Karpas-422 (cell line): Measurements from ENCODE around the gene STK11. TPM values are rescaled to one million over a fixed set of nuclear protein-coding genes. Genes with fewer than 3 reads are reported as not detected.
A peak's percentile ranks its signal among the peaks of the same experiment; 100 is the strongest.

Experiments
- DNase-seq: peaks from one replicate; pipeline ENCODE4 v3.0.0-alpha.2; 2015
- H2AFZ ChIP-seq: fragments of 200-600 bp; sonication (generic); 2 replicates; pipeline ENCODE4 v1.6.1; 2014; ENCODE audit warnings: antibody characterized with exemption, low read length, mixed read lengths
- H3K27ac ChIP-seq: fragments of 200-600 bp; sonication (generic); 2 replicates; pipeline ENCODE4 v1.5.1; 2014; ENCODE audit warnings: mild to moderate bottlenecking, low read length, moderate library complexity
- H3K27me3 ChIP-seq: fragments of 200-600 bp; sonication (generic); 2 replicates; pipeline ENCODE4 v1.6.1; 2014; ENCODE audit warnings: low read length, mixed read lengths
- H3K36me3 ChIP-seq: fragments of 200-600 bp; sonication (generic); 2 replicates; pipeline ENCODE4 v1.6.1; 2014; ENCODE audit warnings: low read length, mixed read lengths; ENCODE audit not compliant: insufficient read depth
- H3K4me1 ChIP-seq: fragments of 200-600 bp; sonication (generic); 2 replicates; pipeline ENCODE4 v1.6.1; 2014; ENCODE audit warnings: mild to moderate bottlenecking, low read length, mixed read lengths
- H3K4me2 ChIP-seq: fragments of 200-600 bp; sonication (generic); 2 replicates; pipeline ENCODE4 v1.6.1; 2014; ENCODE audit warnings: low read length, low read depth, mild to moderate bottlenecking; ENCODE audit not compliant: poor library complexity, severe bottlenecking
- H3K4me3 ChIP-seq: fragments of 200-600 bp; sonication (generic); 2 replicates; pipeline ENCODE4 v1.5.1; 2014; ENCODE audit warnings: mild to moderate bottlenecking, antibody characterized with exemption, low read length, mixed read lengths
- H3K79me2 ChIP-seq: fragments of 200-600 bp; sonication (generic); 2 replicates; pipeline ENCODE4 v1.6.1; 2014; ENCODE audit warnings: mild to moderate bottlenecking, low read length, mixed read lengths
- H3K9ac ChIP-seq: fragments of 200-600 bp; sonication (generic); 2 replicates; pipeline ENCODE4 v1.6.0; 2014; ENCODE audit warnings: low read length
- H3K9me2 ChIP-seq: fragments of 200-600 bp; sonication (generic), shearing (Covaris generic); replicated peaks from 2 replicates; pipeline ENCODE4 v1.6.0; 2014; ENCODE audit warnings: mild to moderate bottlenecking, low read length, moderate library complexity; ENCODE audit not compliant: insufficient read depth
- H3K9me3 ChIP-seq: fragments of 300-700, 200-600 bp; sonication (generic); 2 replicates; pipeline ENCODE4 v1.6.1; 2014; ENCODE audit warnings: low read length, mixed read lengths
- H4K20me1 ChIP-seq: fragments of 200-600 bp; sonication (generic); 2 replicates; pipeline ENCODE4 v1.6.1; 2014; ENCODE audit warnings: mild to moderate bottlenecking, antibody characterized with exemption, low read length, low read depth; ENCODE audit not compliant: insufficient read depth
- total RNA-seq: library from RNA; depleted of rRNA; stranded (reverse); fragments of >200 nt; shearing (Covaris generic); gene quantifications from 2 replicates; pipeline ENCODE4 v1.2.3, GENCODE V29; 2014; ENCODE audit warnings: low replicate concordance

The STK11 gene
- total RNA-seq, 1 experiment from 2014 or later = 40.3 TPM

GRCh38 chr19:1219786-1220476 lies 14.4 kb downstream of the STK11 start:
- DNase-seq = no peak
- Histone ChIP-seq H3K9ac (peak overlapping the region; percentile 11; the same call in 1 of the 2 replicates), H3K27ac (no peak overlapping the region), H3K27me3 (no peaks in the 10 kb centered on the region), H3K36me3 (no peaks in the 10 kb centered on the region), H3K4me1 (peaks cover 15% of the 10 kb centered on the region), H3K9me3 (no peaks in the 10 kb centered on the region), H3K79me2 (peaks cover 29% of the 10 kb centered on the region), H2AFZ (no peak overlapping the region), H3K4me3 (no peak overlapping the region), H4K20me1 (peaks cover 11% of the 10 kb centered on the region), H3K4me2 (no peak overlapping the region), H3K9me2 (no peaks in the 10 kb centered on the region)

- Histone ChIP-seq H3K9me2 (no peaks in the 10 kb centered on the region), H3K4me2 (no peak overlapping the region), H3K79me2 (peaks cover 25% of the 10 kb centered on the region), H3K27ac (no peak overlapping the region), H3K4me3 (no peak overlapping the region), H3K36me3 (no peaks in the 10 kb centered on the region), H2AFZ (no peak overlapping the region), H4K20me1 (peaks cover 9% of the 10 kb centered on the region), H3K4me1 (peaks cover 15% of the 10 kb centered on the region), H3K27me3 (no peaks in the 10 kb centered on the region), H3K9me3 (no peaks in the 10 kb centered on the region), H3K9ac (no peak overlapping the region)
- DNase-seq = peak; percentile 89
These were observed 14.9 kb downstream of the STK11 start for GRCh38 chr19:1220477-1220930.

GRCh38 chr19:1220976-1221903 lies 15.7 kb downstream of the STK11 start:
- no peak overlapping the region for H3K4me2 ChIP-seq
- no peak overlapping the region for H3K4me3 ChIP-seq
- DNase-seq = no peak
- H3K9me2 ChIP-seq = no peaks in the 10 kb centered on the region
- H3K27me3 ChIP-seq = no peaks in the 10 kb centered on the region
- no peak overlapping the region for H3K9ac ChIP-seq
- peaks cover 9% of the 10 kb centered on the region; the same call in 1 of the 2 replicates for H4K20me1 ChIP-seq
- no peaks in the 10 kb centered on the region for H3K9me3 ChIP-seq
- H3K4me1 ChIP-seq = peaks cover 15% of the 10 kb centered on the region
- no peaks in the 10 kb centered on the region for H3K36me3 ChIP-seq
- H3K27ac ChIP-seq = no peak overlapping the region
- no peak overlapping the region for H2AFZ ChIP-seq
- peaks cover 21% of the 10 kb centered on the region for H3K79me2 ChIP-seq

- Histone ChIP-seq H3K4me2 (no peak overlapping the region), H2AFZ (no peak overlapping the region), H3K9me3 (no peaks in the 10 kb centered on the region), H4K20me1 (peaks cover 9% of the 10 kb centered on the region; the same call in 1 of the 2 replicates), H3K9me2 (no peaks in the 10 kb centered on the region), H3K36me3 (no peaks in the 10 kb centered on the region), H3K79me2 (peaks cover 16% of the 10 kb centered on the region), H3K27ac (no peak overlapping the region), H3K27me3 (no peaks in the 10 kb centered on the region), H3K4me3 (no peak overlapping the region), H3K4me1 (peaks cover 15% of the 10 kb centered on the region), H3K9ac (no peak overlapping the region)
- no peak for DNase-seq
These were observed 16.3 kb downstream of the STK11 start for GRCh38 chr19:1221904-1222255.

- peak; percentile 49 for DNase-seq
- H3K9me2 ChIP-seq = no peaks in the 10 kb centered on the region
- H3K36me3 ChIP-seq = no peaks in the 10 kb centered on the region
- H4K20me1 ChIP-seq = peaks cover 8% of the 10 kb centered on the region; the same call in 1 of the 2 replicates
- H3K4me2 ChIP-seq = no peak overlapping the region
- peaks cover 15% of the 10 kb centered on the region for H3K4me1 ChIP-seq
- no peak overlapping the region for H3K27ac ChIP-seq
- H3K4me3 ChIP-seq = no peak overlapping the region
- peaks cover 15% of the 10 kb centered on the region for H3K79me2 ChIP-seq
- no peak overlapping the region for H3K9ac ChIP-seq
- no peak overlapping the region for H2AFZ ChIP-seq
- no peaks in the 10 kb centered on the region for H3K27me3 ChIP-seq
- no peaks in the 10 kb centered on the region for H3K9me3 ChIP-seq
These were observed 16.8 kb downstream of the STK11 start for GRCh38 chr19:1222394-1222793.

- peak; percentile 84 for DNase-seq
These were observed 17.7 kb downstream of the STK11 start for GRCh38 chr19:1223018-1223855.

GRCh38 chr19:1224047-1224825 lies 18.7 kb downstream of the STK11 start:
- no peak overlapping the region for H3K27ac ChIP-seq
- H4K20me1 ChIP-seq = peaks cover 6% of the 10 kb centered on the region; the same call in 1 of the 2 replicates
- no peaks in the 10 kb centered on the region for H3K27me3 ChIP-seq
- no peak overlapping the region for H3K4me3 ChIP-seq
- DNase-seq = no peak
- H3K9me2 ChIP-seq = no peaks in the 10 kb centered on the region
- H3K4me2 ChIP-seq = no peak overlapping the region
- peaks cover 15% of the 10 kb centered on the region for H3K4me1 ChIP-seq
- 0 out of 2 replicates have a peak, but pooled peaks cover 4% of the 10 kb centered on the region for H3K79me2 ChIP-seq
- no peaks in the 10 kb centered on the region for H3K9me3 ChIP-seq
- no peak overlapping the region for H3K9ac ChIP-seq
- no peaks in the 10 kb centered on the region for H3K36me3 ChIP-seq
- H2AFZ ChIP-seq = no peak overlapping the region

More at GRCh38 chr19:1223018-1223855, 17.7 kb downstream of the STK11 start:
- H3K9ac ChIP-seq = no peak overlapping the region
- H3K4me3 ChIP-seq = no peak overlapping the region
- no peaks in the 10 kb centered on the region for H3K9me3 ChIP-seq
- peaks cover 10% of the 10 kb centered on the region; the same call in 1 of the 2 replicates for H3K79me2 ChIP-seq
- H3K9me2 ChIP-seq = no peaks in the 10 kb centered on the region
- H3K36me3 ChIP-seq = no peaks in the 10 kb centered on the region
- peaks cover 6% of the 10 kb centered on the region; the same call in 1 of the 2 replicates for H4K20me1 ChIP-seq
- no peaks in the 10 kb centered on the region for H3K27me3 ChIP-seq
- peaks cover 15% of the 10 kb centered on the region for H3K4me1 ChIP-seq
- H2AFZ ChIP-seq = no peak overlapping the region
- H3K4me2 ChIP-seq = no peak overlapping the region
- no peak overlapping the region for H3K27ac ChIP-seq
